Progenitor cell of endocrine pancreas (in vitro differentiated cells): ENCODE results near the gene APCDD1L. TPM values are rescaled to one million over a fixed set of nuclear protein-coding genes. Genes with fewer than 3 reads are reported as not detected.

Source experiments
- DNase-seq: peaks from one replicate; pipeline ENCODE4 v3.0.0; 2021; ENCODE audit warnings: low spot score; ENCODE audit not compliant: unreplicated experiment
- H3K27ac Mint-ChIP-seq: 2 replicates; pipeline ENCODE4 v1.8.0; 2021; ENCODE audit warnings: mild to moderate bottlenecking, moderate library complexity, mixed read lengths
- H3K27me3 Mint-ChIP-seq: 2 replicates; pipeline ENCODE4 v1.8.0; 2021; ENCODE audit warnings: mixed read lengths
- H3K36me3 Mint-ChIP-seq: 2 replicates; pipeline ENCODE4 v1.8.0; 2022; ENCODE audit warnings: mixed read lengths; ENCODE audit not compliant: insufficient read depth
- H3K4me1 Mint-ChIP-seq: 2 replicates; pipeline ENCODE4 v1.8.0; 2021; ENCODE audit warnings: low read depth, mixed read lengths
- H3K4me3 Mint-ChIP-seq: 2 replicates; pipeline ENCODE4 v1.8.0; 2021; ENCODE audit warnings: low read depth, mild to moderate bottlenecking, moderate library complexity, mixed read lengths
- H3K9me3 Mint-ChIP-seq: 2 replicates; pipeline ENCODE4 v1.8.0; 2021; ENCODE audit warnings: low read depth, mixed read lengths
- CTCF ChIP-seq: fragments of 200-600 bp; sonication (generic); IDR thresholded peaks from one replicate; pipeline ENCODE4 v1.5.0; 2021; ENCODE audit warnings: antibody characterized with exemption, mild to moderate bottlenecking; ENCODE audit not compliant: unreplicated experiment
- total RNA-seq: library from RNA; stranded (reverse); gene quantifications from 2 replicates; pipeline ENCODE4 v1.2.1, GENCODE V29; 2021

The APCDD1L gene
- total RNA-seq, 1 donor from 2014 or later = not detected

DNA sequence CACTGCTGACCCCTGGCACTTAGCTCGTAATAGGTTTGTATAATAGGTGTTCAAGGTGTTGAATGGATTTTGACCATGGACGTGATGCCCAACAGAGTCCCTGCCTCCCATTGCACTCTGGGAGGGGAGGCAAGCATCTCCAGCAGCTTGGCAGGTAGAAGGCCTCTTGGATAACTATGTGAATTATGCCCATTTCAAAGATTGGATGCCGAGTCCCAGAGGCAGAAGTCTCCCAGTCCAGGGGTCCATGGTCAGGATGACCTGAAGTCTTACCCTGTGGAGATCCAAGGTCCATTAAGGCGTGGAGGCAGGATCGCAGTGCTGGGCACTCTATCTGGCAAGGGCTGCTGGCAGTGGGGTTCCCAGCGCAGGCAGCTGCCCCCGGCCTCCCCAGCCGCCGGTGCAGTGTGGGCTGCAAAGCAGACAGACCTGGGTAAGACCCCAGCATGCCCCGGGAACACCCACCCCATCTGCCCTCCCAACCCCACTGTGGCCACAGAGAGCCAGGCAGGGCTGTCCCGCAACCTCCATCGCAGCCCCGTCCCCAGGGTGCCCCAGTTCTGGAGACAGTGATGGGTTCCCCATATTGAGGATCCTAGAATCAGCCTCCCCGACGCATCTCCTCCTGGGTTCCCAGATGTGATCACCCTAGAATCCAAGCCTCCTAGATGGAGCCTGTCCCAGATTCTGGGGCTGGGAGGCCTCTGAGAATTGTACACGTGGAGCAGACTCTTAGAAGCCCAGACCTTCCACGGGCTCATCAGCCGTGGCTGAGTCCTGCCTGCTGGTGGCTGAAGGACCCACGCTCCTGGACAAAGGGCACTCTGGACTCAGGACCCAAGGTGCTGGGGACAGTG is 44.6 kb downstream of the APCDD1L start:
- Mint-ChIP-seq H3K4me1 (no peaks in the 10 kb centered on the region), H3K36me3 (no peaks in the 10 kb centered on the region), H3K27ac (no peak overlapping the region), H3K27me3 (no peaks in the 10 kb centered on the region), H3K9me3 (no peaks in the 10 kb centered on the region), H3K4me3 (no peak overlapping the region)
- no peak for TF ChIP-seq CTCF
- DNase-seq = no peak

DNA sequence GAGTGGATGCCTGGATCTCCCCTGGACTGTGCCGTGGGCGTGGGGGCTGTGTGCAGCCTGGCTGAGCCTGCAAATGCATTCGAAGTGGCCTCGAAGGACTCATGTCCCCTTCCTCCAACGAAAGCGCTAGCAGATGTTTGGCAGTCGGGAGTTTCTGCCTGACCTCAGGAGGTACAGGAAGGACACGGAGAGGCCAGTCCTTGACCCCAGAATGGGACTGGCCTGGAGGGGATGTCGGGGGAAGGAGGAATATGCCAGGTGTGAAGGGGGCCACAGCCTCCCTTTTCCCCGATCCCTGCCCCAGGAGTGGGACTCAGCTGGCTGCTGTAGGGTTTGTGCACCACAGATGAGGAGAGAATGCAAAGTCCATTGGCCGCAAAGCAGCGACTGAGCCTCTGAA is 45.6 kb downstream of the APCDD1L start:
- H3K36me3 Mint-ChIP-seq = no peaks in the 10 kb centered on the region
- no peak overlapping the region for H3K27ac Mint-ChIP-seq
- no peak for TF ChIP-seq CTCF
- H3K27me3 Mint-ChIP-seq = no peaks in the 10 kb centered on the region
- no peak for DNase-seq
- no peaks in the 10 kb centered on the region for H3K4me1 Mint-ChIP-seq
- no peak overlapping the region for H3K4me3 Mint-ChIP-seq
- no peaks in the 10 kb centered on the region for H3K9me3 Mint-ChIP-seq

DNA sequence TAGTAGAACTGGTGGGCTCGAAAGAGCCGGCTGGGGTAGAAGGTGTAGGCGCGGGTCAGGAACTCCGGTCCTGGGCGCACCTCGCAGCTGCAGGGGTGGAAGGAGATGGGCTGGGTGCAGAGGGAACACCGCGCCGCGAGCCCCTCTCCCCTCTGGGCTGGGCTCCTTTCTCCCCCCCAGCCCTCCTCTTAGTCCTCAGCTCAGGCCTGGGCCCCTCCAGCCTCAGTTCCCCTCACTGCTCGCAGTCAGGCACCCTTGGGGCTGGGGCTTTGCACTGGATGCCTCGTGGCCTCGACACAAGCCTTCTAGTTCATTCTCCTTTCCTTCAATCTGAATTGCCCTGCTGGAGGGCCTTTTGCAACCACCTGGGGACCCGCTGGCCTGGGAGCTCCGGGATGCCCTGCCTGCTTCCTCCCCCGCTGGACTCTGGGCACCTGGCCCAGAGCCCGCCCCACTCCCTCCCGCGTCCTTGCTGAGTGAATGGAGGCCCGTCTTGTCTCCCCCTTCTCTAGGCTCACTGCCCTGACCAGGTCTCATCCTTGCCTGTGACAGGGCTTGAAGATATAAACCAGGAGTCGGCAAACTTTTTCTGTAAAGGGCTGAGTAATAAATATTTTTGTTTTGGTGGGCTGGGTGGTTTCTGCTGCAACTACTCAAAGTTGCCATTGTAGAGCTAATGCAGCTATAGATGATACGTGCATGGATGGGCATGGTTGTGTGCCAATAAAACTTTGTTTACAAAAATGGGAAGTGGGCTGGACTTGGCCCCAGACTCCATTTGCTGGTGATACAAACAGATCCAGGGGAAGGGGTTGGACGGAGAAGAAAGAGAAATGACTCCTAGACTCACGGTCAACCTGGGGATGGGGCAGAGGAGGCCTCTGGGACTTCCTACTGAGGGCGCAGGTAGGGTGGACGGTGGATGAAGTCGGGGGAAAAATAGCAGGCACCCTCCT is 47.3 kb downstream of the APCDD1L start:
- no peak for DNase-seq
- no peak for TF ChIP-seq CTCF
- no peak overlapping the region for H3K4me3 Mint-ChIP-seq
- no peak overlapping the region for H3K27ac Mint-ChIP-seq
- H3K36me3 Mint-ChIP-seq = no peaks in the 10 kb centered on the region
- no peaks in the 10 kb centered on the region for H3K27me3 Mint-ChIP-seq
- no peaks in the 10 kb centered on the region for H3K9me3 Mint-ChIP-seq
- no peaks in the 10 kb centered on the region for H3K4me1 Mint-ChIP-seq

GRCh38 chr20:58466729-58467571 is 48.2 kb downstream of the APCDD1L start:
- no peaks in the 10 kb centered on the region for H3K36me3 Mint-ChIP-seq
- TF ChIP-seq CTCF = no peak
- no peak for DNase-seq
- H3K9me3 Mint-ChIP-seq = no peaks in the 10 kb centered on the region
- H3K27me3 Mint-ChIP-seq = no peaks in the 10 kb centered on the region
- no peaks in the 10 kb centered on the region for H3K4me1 Mint-ChIP-seq
- no peak overlapping the region for H3K4me3 Mint-ChIP-seq
- H3K27ac Mint-ChIP-seq = no peak overlapping the region
